IMR-90 (cell line): ENCODE data around the gene CYB5A. TPM values are rescaled to one million over a fixed set of nuclear protein-coding genes. Genes with fewer than 3 reads are reported as not detected.

ENCODE experiments used
- ATAC-seq: fragments of 200-7000 bp; cut with Tn5 transposase; 2 replicates; pipeline ENCODE4 v1.9.1; 2020; ENCODE audit warnings: low read depth, mild to moderate bottlenecking, moderate library complexity
- BruUV-seq: library from RNA; stranded (reverse); fragments of 400-500 nt; replicated peaks from 2 replicates; lab custom pipeline; 2021; lab: Mats Ljungman, UMichigan
- CTCF ChIA-PET: fragments of 300-600 bp; formaldehyde crosslinking; extraction: SDS; loops from one replicate; lab custom pipeline; 2021; ENCODE audit warnings: antibody characterized with exemption; lab: Yijun Ruan, JAX
- POLR2A ChIA-PET: fragments of 300-600 bp; sonication (Branson Sonifier 250); formaldehyde crosslinking; loops from one replicate; lab custom pipeline; 2022; ENCODE audit warnings: antibody characterized with exemption; ENCODE audit not compliant: unreplicated experiment; lab: Charles Lee
- DNase-seq: peaks from one replicate; pipeline ENCODE4 v3.0.0; 2013
- H2AFZ ChIP-seq: replicated peaks from 2 replicates; pipeline ENCODE3; 2013; ENCODE audit warnings: low read length, mild to moderate bottlenecking; ENCODE audit not compliant: poor library complexity
- H2AK5ac ChIP-seq: 2 replicates; pipeline ENCODE4 v1.6.1; 2013; ENCODE audit warnings: low read depth, low read length, inconsistent platforms
- H2AK9ac ChIP-seq: replicated peaks from 2 replicates; pipeline ENCODE3; 2013; ENCODE audit warnings: mild to moderate bottlenecking, low read depth, low read length, moderate library complexity; ENCODE audit not compliant: poor library complexity
- H2BK120ac ChIP-seq: 2 replicates; pipeline ENCODE4 v1.6.1; 2013; ENCODE audit warnings: low read depth, low read length, inconsistent platforms
- H2BK15ac ChIP-seq: 3 replicates; pipeline ENCODE4 v1.6.1; 2013; ENCODE audit warnings: low read depth, low read length, inconsistent platforms
- H2BK20ac ChIP-seq: 2 replicates; pipeline ENCODE4 v1.6.1; 2013; ENCODE audit warnings: low read depth, mild to moderate bottlenecking, inconsistent platforms, low read length, moderate library complexity
- H2BK5ac ChIP-seq: 2 replicates; pipeline ENCODE4 v1.6.1; 2013; ENCODE audit warnings: mild to moderate bottlenecking, low read depth, low read length, inconsistent platforms; ENCODE audit not compliant: poor library complexity, severe bottlenecking
- H3K14ac ChIP-seq: replicated peaks from 2 replicates; pipeline ENCODE4 v1.6.1; 2013; ENCODE audit warnings: low read depth, low read length, inconsistent platforms
- H3K18ac ChIP-seq: 2 replicates; pipeline ENCODE4 v1.6.1; 2013; ENCODE audit warnings: low read depth, low read length, control low read depth
- H3K23ac ChIP-seq: 2 replicates; pipeline ENCODE4 v1.6.1; 2013; ENCODE audit warnings: low read depth, low read length, inconsistent platforms
- H3K27ac ChIP-seq: 2 replicates; pipeline ENCODE4 v1.5.1; 2013; ENCODE audit warnings: mild to moderate bottlenecking, control low read depth, low read length; ENCODE audit not compliant: insufficient read depth
- H3K27me3 ChIP-seq: 2 replicates; pipeline ENCODE4 v1.6.1; 2013; ENCODE audit warnings: low read length; ENCODE audit not compliant: control insufficient read depth, insufficient read depth
- H3K36me3 ChIP-seq: 2 replicates; pipeline ENCODE4 v1.6.1; 2013; ENCODE audit warnings: low read length, mixed read lengths; ENCODE audit not compliant: control insufficient read depth, insufficient read depth
- H3K4ac ChIP-seq: 2 replicates; pipeline ENCODE4 v1.6.1; 2013; ENCODE audit warnings: low read depth, low read length, inconsistent platforms
- H3K4me1 ChIP-seq: 2 replicates; pipeline ENCODE4 v1.6.1; 2013; ENCODE audit warnings: low read length, mixed read lengths; ENCODE audit not compliant: control insufficient read depth, insufficient read depth
- H3K4me2 ChIP-seq: 2 replicates; pipeline ENCODE4 v1.6.1; 2013; ENCODE audit warnings: low read depth, mild to moderate bottlenecking, control low read depth, low read length, moderate library complexity
- H3K4me3 ChIP-seq: 2 replicates; pipeline ENCODE4 v1.5.1; 2013; ENCODE audit warnings: low read depth, mild to moderate bottlenecking, control low read depth, low read length, moderate library complexity; ENCODE audit not compliant: insufficient read depth
- H3K56ac ChIP-seq: 2 replicates; pipeline ENCODE4 v1.6.1; 2013; ENCODE audit warnings: low read length, inconsistent platforms; ENCODE audit not compliant: insufficient read depth; ENCODE audit errors: extremely low read depth
- H3K79me1 ChIP-seq, 2 experiments: 2 replicates each; pipeline ENCODE4 v1.6.1; 2013; ENCODE audit warnings: low read length in 2 of 2, inconsistent platforms in 1 of 2, low read depth in 1 of 2
- H3K9ac ChIP-seq: 2 replicates; pipeline ENCODE4 v1.6.1; 2013; ENCODE audit warnings: low read depth, low read length, control low read depth
- H3K9me1 ChIP-seq: 2 replicates; pipeline ENCODE4 v1.6.1; 2013; ENCODE audit warnings: low read length, inconsistent platforms; ENCODE audit not compliant: insufficient read depth
- H3K9me3 ChIP-seq: 2 replicates; pipeline ENCODE4 v1.6.1; 2013; ENCODE audit warnings: low read length; ENCODE audit not compliant: control insufficient read depth, insufficient read depth
- H4K20me1 ChIP-seq: 2 replicates; pipeline ENCODE4 v1.6.1; 2013; ENCODE audit warnings: low read length, inconsistent platforms; ENCODE audit not compliant: insufficient read depth
- H4K5ac ChIP-seq: 2 replicates; pipeline ENCODE4 v1.6.1; 2013; ENCODE audit warnings: mild to moderate bottlenecking, low read depth, low read length, control low read depth
- H4K8ac ChIP-seq, 2 experiments: 2 replicates each; pipeline ENCODE4 v1.6.1; 2013; ENCODE audit warnings: low read depth in 2 of 2, low read length in 2 of 2, control low read depth in 1 of 2, inconsistent platforms in 1 of 2
- H4K91ac ChIP-seq: 2 replicates; pipeline ENCODE4 v1.6.1; 2013; ENCODE audit warnings: low read depth, low read length, inconsistent platforms; ENCODE audit not compliant: insufficient read depth
- BHLHE40 ChIP-seq: fragments of 150-350 bp; IDR thresholded peaks from 2 replicates; pipeline ENCODE4 v1.6.1; 2016; ENCODE audit warnings: mild to moderate bottlenecking, low read depth, low read length
- CEBPB ChIP-seq: IDR thresholded peaks from 2 replicates; pipeline ENCODE4 v1.6.1; 2012; ENCODE audit warnings: low read depth, low read length, improper control_type of control experiment
- CHD1 ChIP-seq: IDR thresholded peaks from 2 replicates; pipeline ENCODE4 v1.6.1; 2012; ENCODE audit warnings: low read depth, low read length, improper control_type of control experiment
- CTCF ChIP-seq: conservative IDR thresholded peaks from 2 replicates; pipeline ENCODE4 v1.5.1; 2012; ENCODE audit warnings: mild to moderate bottlenecking, low read depth, low read length, improper control_type of control experiment
- ELK1 ChIP-seq: fragments of 150-350 bp; IDR thresholded peaks from 2 replicates; pipeline ENCODE4 v1.6.1; 2016; ENCODE audit warnings: low read depth, mild to moderate bottlenecking, low read length, moderate library complexity, borderline replicate concordance
- FOS ChIP-seq: fragments of 150-350 bp; IDR thresholded peaks from 2 replicates; pipeline ENCODE4 v1.6.1; 2016; ENCODE audit warnings: low read depth, low read length
- MAFK ChIP-seq: IDR thresholded peaks from 2 replicates; pipeline ENCODE4 v1.6.1; 2012; ENCODE audit warnings: low read depth, low read length, improper control_type of control experiment
- MAZ ChIP-seq: IDR thresholded peaks from 2 replicates; pipeline ENCODE4 v1.6.1; 2012; ENCODE audit warnings: low read depth, mild to moderate bottlenecking, low read length, improper control_type of control experiment, moderate library complexity, borderline replicate concordance
- MXI1 ChIP-seq: IDR thresholded peaks from 2 replicates; pipeline ENCODE4 v1.6.1; 2012; ENCODE audit warnings: low read depth, mild to moderate bottlenecking, low read length, moderate library complexity, borderline replicate concordance
- NFE2L2 ChIP-seq: fragments of 150-350 bp; IDR thresholded peaks from 2 replicates; pipeline ENCODE4 v1.6.1; 2016; ENCODE audit warnings: low read depth, mild to moderate bottlenecking, low read length
- POLR2A ChIP-seq: IDR thresholded peaks from 2 replicates; pipeline ENCODE4 v1.6.1; 2012; ENCODE audit warnings: mild to moderate bottlenecking, low read depth, low read length
- RAD21 ChIP-seq: IDR thresholded peaks from 2 replicates; pipeline ENCODE4 v1.6.1; 2012; ENCODE audit warnings: low read length, improper control_type of control experiment
- RCOR1 ChIP-seq: IDR thresholded peaks from 2 replicates; pipeline ENCODE4 v1.6.1; 2012; ENCODE audit warnings: mild to moderate bottlenecking, low read length, improper control_type of control experiment; ENCODE audit not compliant: insufficient replicate concordance
- RFX5 ChIP-seq: IDR thresholded peaks from 2 replicates; pipeline ENCODE4 v1.8.0; 2012; ENCODE audit warnings: low read depth, mild to moderate bottlenecking, low read length, moderate library complexity
- SMC3 ChIP-seq: fragments of 150-350 bp; IDR thresholded peaks from 2 replicates; pipeline ENCODE4 v1.6.1; 2016; ENCODE audit warnings: low read depth, mild to moderate bottlenecking, antibody characterized with exemption, low read length, moderate library complexity
- USF2 ChIP-seq: fragments of 150-350 bp; IDR thresholded peaks from 2 replicates; pipeline ENCODE4 v1.6.1; 2017; ENCODE audit warnings: mild to moderate bottlenecking, antibody characterized with exemption, low read length, low read depth
- WGBS, 2 experiments: methylation state at CpG; one replicate each; pipeline versions ENCODE4 v1.1.5 to v1.1.7; 2013; ENCODE audit warnings: missing lambda C conversion rate in 2 of 2; ENCODE audit not compliant: insufficient read length in 1 of 2; ENCODE audit errors: extremely low coverage in 2 of 2; 5-methylcytosine and 5-hydroxymethylcytosine counted together
- dilution Hi-C: fragments of 300-500 bp; cut with HindIII; formaldehyde crosslinking; loops from one replicate; pipeline ENCODE4 v1.14.3; 2018; ENCODE audit warnings: low sequenced_read_pairs; ENCODE audit not compliant: unreplicated experiment
- in situ Hi-C: fragments of 300-500 bp; cut with MboI; formaldehyde crosslinking; loops from 3 replicates; pipeline ENCODE4 v1.14.3; 2019; ENCODE audit warnings: low sequenced_read_pairs, inconsistent platforms, mixed read lengths
- intact Hi-C: fragments of 100-400 bp; cut with micrococcal nuclease; formaldehyde crosslinking; loops from 2 replicates; pipeline ENCODE4 v1.10.0; 2022
- polyA plus RNA-seq, 3 experiments: library from polyadenylated mRNA; depleted of rRNA; stranded (reverse); fragments of >200 nt; gene quantifications; 2 replicates each; pipeline ENCODE4 v1.2.3, GENCODE V29; 2012; ENCODE audit warnings: low replicate concordance in 1 of 3
- total RNA-seq: library from RNA; depleted of rRNA; stranded (reverse); fragments of >200 nt; gene quantifications from 2 replicates; pipeline ENCODE4 v1.2.3, GENCODE V29; 2012

Gene CYB5A
- total and polyA plus RNA-seq, 2 of the 4 experiments (the other 2 are of a cell fraction) = 13.4 to 47.9 TPM

- WGBS, 2 experiments = 60% methylated on average over 1 of the region's 7 CpGs; no CpG with 5 or more reads in 1 of the 2 experiments
- TF ChIP-seq RCOR1 = no peak
- TF ChIP-seq CEBPB = no peak
- TF ChIP-seq MAZ = no peak
- no peak for TF ChIP-seq BHLHE40
- no peak for TF ChIP-seq FOS
- TF ChIP-seq RAD21 = no peak
- TF ChIP-seq ELK1 = no peak
- no peak for TF ChIP-seq CHD1
- no peak for TF ChIP-seq NFE2L2
- TF ChIP-seq SMC3 = no peak
- no peak for TF ChIP-seq CTCF
- no peak for TF ChIP-seq RFX5
- no peak for TF ChIP-seq MAFK
- TF ChIP-seq MXI1 = no peak
- no peak for TF ChIP-seq USF2
- TF ChIP-seq POLR2A = no peak
- intact Hi-C loops = no loop called here
- peaks cover 8% of the 10 kb centered on the region for H3K4me1 ChIP-seq
- DNase-seq (no peak), ATAC-seq (no peak)
- H3K18ac ChIP-seq = no peak overlapping the region
- no peak overlapping the region for H2BK20ac ChIP-seq
- in situ Hi-C loops = no loop called here
- H3K9me1 ChIP-seq = no peaks in the 10 kb centered on the region; the same call in 1 of the 2 replicates
- no peak overlapping the region for H3K9ac ChIP-seq
- H3K79me1 ChIP-seq = peaks cover 0 to 4% of the 10 kb centered on the region in 2 experiments; a peak in 1 of 4 replicates
- H2AK9ac ChIP-seq = no peak overlapping the region
- dilution Hi-C loops = no loop called here
- no peak overlapping the region for H2BK15ac ChIP-seq
- no peaks in the 10 kb centered on the region for H3K9me3 ChIP-seq
- no peak overlapping the region for H4K8ac ChIP-seq
- H4K20me1 ChIP-seq = no peaks in the 10 kb centered on the region
- H2AFZ ChIP-seq = no peak overlapping the region
- POLR2A ChIA-PET = no interaction called here
- no TSS peak for BruUV-seq
- H3K4me2 ChIP-seq = no peak overlapping the region
- no peak overlapping the region for H2BK5ac ChIP-seq
- H2BK120ac ChIP-seq = no peak overlapping the region
- no peak overlapping the region for H3K27ac ChIP-seq
- peaks cover 6% of the 10 kb centered on the region; the same call in 1 of the 2 replicates for H3K36me3 ChIP-seq
- H3K4me3 ChIP-seq = no peak overlapping the region
- CTCF ChIA-PET = no interaction called here
- no peak overlapping the region for H3K56ac ChIP-seq
- H2AK5ac ChIP-seq = no peak overlapping the region
- no peak overlapping the region for H4K91ac ChIP-seq
- no peak overlapping the region for H3K4ac ChIP-seq
- no peak overlapping the region for H3K14ac ChIP-seq
- no peaks in the 10 kb centered on the region for H3K27me3 ChIP-seq
- H3K23ac ChIP-seq = no peak overlapping the region
- no peak overlapping the region for H4K5ac ChIP-seq
Observed at GRCh38 chr18:74257083-74257482, 34.7 kb downstream of the CYB5A start.
